GM19238 (cell line): ENCODE measurements around the gene SMCO4.
A peak's percentile ranks its signal among the peaks of the same experiment; 100 is the strongest.
"Not testable (repeated sequence)": the region's sequence is repeated elsewhere in the genome, so short reads cannot be mapped to it uniquely, and the experiment has no call there.

Experiments used
- DNase-seq: peaks from one replicate; pipeline ENCODE4 v3.0.0; 2011; ENCODE audit warnings: low spot score; ENCODE audit not compliant: insufficient read length

Gene SMCO4

DNA sequence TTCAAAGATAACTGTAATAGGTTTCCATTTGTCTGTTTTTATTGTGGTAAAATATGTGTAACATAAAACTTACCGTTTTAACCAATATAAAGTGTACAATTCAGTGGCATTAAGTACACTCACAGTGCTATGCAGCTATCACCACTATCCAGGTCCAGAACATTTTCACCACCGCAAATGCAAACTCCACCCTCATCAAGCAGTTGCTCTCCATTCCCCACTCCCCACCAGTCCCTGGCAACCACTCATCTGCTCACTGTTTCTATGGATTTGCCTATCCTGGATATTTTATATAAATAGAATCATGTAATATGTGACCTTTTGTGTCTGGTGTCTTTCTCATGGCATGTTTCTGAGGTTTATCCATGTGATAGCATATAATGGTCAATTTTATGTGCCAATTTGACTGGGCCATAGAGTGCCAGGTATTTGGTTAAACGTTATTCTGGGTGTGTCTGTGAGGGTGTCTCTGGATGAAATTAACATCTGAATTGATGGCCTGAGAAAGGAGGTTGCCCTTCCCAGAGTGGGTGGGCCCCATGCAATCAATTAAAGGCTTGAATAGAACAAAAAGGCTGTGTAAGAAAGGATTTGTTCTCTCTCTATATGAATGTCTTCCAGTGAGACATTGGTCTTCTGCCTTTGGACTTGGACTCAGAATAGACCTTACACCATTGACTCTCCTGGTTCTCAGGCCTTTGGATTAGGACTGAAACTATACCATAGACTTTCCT lies 17.2 kb upstream of the SMCO4 start:
- DNase-seq, result no peak

DNA sequence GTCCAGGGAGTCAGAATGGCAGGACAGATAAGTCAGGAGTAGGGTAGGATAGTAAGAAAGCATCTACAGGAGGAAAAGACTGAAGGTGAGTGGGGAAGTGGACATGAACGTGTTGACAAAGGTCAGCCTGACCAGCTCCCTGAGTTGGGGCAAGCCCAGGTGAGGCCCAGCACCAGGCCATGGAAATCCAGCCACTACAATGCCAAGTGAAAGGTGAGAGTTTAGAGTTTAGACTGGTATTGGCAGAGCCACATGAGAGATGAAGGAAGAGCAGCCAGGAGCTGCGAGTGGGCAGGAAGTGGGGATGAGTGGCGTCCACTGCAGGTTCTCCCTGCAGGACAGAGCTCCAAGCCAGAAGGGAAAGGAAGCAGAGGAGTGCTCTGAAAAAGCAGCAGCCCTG lies 16.5 kb upstream of the SMCO4 start:
- no peak for DNase-seq

DNA sequence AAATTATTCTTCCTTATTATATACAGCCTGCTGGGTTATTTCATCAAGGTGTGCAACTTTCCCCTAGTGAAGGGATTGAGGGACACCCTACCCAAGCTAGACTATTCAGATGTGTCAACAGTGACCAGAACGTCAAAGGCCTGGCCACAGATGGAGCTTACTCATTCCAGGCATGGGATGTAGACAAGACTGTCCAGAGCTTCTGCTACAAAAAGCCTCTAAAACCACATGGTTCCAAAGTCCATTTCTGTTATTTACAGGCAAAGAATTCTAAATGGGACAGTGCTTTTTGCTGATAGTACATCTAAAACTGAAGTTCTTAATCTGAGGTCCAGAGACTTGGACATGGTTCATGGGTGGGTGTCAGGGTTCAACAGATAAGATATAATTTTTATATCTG lies 9.7 kb upstream of the SMCO4 start:
- DNase-seq, result no peak

DNA sequence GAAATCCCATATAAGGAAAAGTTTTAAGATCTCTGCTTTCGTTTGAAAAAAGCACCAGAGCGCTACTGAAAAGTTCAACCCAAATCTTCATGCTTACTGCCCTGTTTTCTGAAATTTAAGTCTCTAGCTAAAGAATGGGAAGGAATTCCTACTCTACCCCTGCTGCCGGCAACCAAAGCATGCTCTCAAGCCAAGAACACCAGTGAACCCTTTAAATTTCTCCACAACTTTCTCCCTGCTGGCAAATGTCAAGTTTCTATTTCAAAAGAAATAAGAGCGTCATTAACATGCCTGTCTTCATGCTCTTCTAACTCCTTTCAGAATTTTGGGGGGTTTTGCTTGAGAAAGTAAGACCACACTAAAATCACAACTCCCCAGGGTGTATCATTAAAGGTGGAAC lies 6.8 kb upstream of the SMCO4 start:
- no peak for DNase-seq

DNA sequence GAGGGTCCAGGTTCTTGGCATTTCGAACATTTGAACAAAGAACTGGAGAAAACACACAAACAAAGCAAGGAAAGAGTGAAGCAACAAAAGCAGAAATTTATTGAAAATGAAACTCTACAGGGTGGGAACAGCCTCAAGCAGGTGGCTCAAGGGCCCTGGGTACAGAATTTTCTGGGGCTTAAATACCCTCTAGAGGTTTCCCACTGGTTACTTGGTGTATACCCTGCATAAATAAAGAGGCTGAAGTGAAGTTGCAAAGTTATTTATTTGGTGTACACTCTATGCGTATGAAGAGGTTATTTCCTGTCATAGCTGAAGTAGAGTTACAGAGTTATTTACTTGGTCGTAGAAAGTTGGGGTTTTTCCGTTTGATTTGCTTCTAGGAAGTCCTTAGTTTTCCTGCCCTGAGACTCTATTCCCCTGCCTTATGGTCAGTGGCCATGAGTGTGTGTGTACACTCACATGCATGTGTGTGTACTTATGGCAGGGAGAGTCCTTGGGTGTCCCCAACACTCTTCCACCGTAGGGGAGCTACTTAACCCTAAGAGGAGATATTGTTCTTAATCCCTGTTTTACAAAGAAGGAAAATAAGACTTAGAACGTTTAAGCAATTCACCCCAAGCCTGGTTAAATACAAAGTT lies 5.6 kb upstream of the SMCO4 start:
- no peak for DNase-seq

DNA sequence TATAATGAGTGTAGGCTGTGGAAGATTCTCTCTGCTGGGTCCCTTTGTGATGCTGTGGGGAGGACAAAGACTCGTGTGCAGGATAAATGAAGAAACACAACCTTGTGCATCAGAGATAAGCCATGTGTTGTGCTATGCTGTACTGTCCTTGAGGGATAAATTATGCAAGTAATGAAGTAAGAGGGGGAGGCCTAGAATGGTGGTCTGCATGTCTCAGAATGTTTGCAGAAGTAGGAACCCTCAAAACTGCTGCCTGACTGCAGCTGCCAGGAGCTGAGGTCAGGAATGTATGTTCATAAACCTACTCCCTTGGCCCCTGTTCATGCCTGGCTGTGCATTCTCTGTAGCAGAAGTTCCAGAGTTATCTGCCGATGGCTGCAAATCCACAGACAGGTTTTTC lies 4.6 kb upstream of the SMCO4 start:
- DNase-seq, result no peak

DNA sequence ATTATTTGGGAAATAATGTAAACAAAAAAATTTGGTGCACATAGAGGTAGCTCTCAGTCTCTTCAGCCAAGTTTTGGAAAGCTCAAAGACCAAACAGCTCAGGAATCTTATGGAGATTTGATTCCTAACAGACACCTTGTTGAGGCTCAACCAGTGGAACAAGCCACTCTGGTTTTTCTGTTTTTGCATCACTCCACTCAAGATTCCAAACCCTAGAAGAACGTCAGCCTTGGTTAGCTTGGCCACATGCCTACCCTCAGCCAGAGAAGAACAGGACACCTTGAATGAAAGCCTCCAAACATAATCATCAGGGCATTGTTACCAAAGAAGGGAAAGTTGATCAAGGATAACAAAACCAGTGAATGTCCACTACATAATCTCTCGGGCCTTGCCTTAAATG lies 3.8 kb upstream of the SMCO4 start:
- no peak for DNase-seq

DNA sequence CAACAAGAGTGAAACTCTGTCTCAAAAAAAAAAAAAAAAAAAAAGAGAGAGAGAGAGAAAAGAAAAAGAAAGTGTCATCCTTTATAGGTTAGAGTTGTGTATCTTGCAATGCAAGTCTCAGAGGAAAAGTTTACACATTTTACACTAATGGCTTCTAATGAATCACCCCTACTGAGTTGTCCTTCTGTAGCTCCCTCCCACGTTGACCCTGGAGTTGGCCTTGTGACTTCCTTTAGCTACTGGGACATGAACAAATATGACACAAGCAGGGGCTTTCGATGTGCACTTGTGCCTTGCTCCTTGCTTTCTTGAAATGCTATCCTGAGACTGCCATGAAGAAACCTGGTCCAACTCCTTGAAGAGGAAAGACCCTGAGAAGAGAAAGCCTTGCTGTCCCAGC lies 2.4 kb upstream of the SMCO4 start:
- DNase-seq, result no peak

DNA sequence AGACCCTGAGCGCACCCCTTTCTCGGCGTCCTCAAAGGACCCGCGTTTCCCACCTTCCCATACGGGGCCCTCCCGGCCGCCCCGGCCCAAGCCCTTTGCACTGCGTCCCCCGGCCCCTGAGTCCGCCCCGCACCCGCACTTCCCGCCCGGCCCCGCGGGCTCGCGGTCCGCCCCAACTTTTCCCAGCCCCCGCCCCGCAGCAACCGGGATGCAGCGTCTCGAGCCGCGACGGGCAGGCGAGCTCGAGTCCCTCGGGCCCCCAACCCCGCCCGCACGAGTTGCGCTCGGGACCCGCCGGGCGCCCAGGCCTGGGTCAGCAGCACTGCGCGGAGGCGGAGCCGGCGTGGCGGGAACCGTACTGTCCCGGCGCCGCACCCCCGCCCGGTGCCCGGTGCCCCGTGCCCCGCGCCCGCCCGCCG lies 371 bp downstream of the SMCO4 start:
- no peak for DNase-seq

DNA sequence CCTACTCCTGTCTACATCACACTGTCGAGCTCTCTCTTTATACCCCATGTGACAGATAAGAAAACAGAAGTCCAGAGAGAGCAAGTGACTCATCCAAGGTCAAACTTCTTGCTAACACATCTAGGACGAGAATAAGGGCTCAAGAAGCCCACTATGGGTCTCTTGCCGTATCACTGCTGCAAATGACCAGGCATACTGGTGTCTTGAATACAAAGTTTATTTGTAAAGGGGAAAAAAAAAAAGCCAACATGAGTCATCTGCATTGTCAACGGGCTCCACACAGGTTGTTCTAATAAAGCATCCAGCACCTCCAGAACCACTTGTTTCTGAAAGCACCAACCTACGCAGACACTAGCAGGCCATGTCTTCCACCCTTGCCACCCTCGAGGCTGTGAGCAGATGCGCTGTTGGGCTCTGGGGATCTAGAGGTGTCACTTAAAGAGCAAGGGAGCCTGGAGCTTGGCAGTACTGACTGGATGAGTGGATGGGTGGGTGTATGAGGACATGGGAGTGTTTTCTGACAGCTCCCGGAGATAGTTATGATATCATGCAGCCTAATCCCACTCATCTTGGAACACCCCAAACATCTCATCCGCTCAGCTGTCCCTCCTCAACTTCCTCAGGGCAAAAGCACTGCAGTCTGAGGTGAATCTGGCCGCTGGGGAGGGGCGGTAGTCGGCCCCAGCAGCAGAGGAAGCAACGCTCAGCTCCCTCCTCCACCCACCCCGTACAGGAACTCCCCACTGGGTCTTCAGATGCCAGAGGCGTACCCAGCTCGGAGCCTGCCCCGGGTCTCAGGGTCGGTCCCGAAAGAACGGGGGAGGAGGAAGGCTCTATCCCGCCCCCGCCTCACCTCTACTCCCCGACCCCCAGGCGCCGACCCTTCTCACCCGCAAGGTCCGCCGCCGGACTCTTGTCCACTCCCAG lies 1.0 kb downstream of the SMCO4 start:
- peak; percentile 56 for DNase-seq

DNA sequence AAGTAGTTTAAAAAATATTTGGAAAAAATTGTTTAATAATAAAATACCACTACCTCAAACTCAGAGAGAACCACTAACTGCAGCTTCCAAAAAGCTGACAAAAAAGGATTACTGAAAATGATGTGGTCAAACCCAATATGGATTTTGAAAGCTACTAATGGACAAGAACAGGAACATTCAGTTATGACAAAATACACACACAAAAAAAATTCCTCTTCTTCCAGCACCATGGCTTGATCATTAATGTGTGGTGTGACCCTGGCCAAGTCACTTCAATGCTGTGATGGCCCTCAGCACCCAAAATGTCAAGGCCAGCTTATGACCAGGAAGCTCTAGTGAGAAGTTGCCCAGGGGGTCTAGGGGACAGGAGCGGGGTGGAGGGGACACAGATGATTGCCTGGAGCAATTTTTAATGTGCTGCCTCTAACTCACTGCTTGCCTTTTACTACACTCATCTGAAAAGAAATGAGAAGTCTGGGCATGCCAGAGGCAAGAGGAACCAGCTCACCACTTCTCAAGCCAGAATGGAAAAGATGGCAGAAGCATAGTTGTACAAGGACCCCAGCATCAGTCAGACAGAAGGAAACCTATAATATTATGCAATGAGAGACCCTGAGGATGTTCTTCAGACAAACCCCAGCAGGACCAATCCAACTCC lies 2.2 kb downstream of the SMCO4 start:
- no peak for DNase-seq

DNA sequence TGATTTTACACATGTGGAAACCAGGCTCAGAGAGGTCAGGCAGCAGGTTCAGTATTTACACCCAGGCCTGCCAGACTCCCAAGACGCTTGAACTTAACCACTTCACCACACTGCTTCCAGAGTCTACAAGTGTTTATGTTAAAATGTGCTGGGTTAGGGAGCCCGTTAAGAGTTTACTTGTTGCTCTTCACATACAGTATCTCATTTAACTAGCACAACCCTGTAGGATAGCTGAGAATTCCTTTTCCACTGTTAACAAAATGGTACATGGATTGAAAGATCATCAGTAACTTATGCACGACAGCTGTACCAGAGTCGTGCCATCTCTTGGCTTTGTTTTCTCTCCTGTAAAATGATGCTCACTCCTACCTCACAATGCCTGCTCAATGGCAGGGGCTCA lies 2.9 kb downstream of the SMCO4 start:
- DNase-seq, result no peak

DNA sequence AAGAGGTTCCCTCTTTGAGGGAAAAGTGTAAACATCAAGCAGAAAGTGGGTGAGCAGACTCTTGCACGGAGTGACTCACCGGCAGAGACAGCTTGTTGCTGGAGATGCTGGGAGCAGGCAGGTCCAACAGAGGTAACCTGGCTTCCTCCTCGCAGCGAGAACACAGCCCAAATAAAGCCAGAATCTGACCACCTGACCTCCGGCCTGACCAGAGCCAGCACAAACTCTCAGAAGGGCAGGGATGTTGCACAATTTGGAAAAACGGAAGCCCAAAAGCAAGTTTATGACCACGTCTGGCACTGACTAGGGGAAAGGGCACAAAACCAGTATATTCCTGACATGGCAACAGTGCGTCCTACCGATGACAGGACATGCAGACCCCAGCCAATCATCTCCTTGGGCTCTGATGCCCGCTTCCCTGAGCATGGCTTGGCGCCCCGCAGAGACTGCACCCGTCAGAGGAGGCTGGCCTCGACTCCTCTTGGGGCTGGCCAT lies 5.4 kb downstream of the SMCO4 start:
- DNase-seq, result no peak

DNA sequence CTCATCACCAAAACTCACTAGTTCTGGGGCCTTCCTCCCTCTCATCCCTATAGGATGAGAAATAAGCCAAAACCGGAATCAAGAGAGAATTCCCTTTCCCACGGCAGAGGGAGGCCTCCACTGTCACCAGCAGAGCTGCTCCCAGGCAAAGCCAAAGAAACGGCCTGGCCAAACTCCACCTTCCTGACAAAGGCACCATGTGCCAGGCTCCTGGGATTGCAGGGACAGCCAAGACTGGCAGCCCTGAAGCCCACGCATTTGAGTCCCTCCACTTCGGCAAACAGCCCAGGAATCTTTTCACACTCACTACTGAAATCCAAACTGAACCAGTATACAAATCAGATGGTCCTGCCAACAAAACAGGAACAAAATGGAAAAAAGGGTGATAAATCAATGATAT lies 6.1 kb downstream of the SMCO4 start:
- no peak for DNase-seq

DNA sequence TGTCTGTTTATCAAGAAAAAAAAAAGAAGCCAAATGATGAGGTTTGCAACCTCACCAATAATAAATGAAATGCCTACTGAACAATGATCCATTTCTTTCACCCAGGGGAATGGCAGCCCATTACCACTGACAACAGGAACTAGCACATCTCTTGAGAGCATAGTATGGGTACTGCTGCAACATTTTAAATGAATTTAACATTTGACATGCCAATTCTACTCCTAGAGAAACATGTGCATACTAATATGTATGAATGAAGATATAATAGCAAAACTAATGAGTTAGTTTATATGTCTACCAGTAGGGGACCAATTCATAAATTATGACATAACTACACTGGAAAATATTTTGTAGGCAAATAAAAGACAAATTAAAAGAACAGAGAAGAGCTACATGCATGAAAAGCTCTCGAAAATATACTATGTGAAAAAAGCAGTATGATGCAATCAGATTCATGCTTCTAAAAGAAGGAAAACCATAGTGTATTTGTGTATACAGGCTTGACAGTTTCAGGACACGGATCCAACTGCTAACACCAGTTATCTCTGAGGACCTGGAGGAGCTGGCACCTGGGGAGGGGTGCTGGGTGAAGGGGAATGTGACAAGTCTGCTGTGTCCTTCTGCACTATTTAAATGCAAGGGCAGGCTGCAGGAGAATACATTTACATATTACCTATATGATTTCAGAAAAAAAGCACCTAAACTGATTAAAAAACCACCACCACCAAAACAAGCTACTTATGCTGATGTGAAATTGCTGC lies 6.9 kb downstream of the SMCO4 start:
- DNase-seq, result no peak

DNA sequence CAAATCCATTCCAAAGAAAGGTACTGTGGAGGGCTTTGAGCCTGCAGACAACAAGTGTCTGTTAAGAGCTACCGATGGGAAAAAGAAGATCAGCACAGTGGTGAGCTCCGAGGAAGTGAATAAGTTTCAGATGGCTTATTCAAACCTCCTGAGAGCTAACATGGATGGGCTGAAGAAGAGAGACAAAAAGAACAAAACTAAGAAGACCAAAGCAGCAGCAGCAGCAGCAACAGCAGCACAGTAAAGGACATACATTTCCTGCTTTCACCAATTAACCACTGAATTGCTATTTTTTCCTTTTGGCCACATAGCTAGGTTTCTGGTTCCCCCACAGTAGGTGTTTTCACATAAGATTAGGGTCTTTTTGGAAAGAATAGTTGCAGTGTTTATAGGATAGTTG lies 7.6 kb downstream of the SMCO4 start:
- DNase-seq, result not testable (repeated sequence)

DNA sequence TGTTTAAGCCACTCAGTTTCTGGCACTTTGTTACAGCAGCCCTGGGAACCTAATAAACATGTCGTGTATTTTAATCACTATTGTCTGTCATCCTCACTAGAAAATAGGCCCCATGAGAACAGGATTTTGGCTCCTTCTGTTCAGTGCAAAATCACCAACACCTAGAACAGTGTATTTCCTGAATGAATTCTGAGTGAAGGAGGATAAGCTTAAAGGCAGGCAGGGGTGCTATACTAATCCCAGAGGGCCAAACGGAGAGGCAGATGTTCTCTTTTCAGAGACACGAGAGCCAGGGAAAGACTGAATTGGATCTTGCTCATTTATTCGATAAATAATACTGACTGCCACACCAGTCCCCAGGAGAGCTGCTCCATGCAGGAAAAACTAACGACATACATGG lies 10.4 kb downstream of the SMCO4 start:
- no peak for DNase-seq

DNA sequence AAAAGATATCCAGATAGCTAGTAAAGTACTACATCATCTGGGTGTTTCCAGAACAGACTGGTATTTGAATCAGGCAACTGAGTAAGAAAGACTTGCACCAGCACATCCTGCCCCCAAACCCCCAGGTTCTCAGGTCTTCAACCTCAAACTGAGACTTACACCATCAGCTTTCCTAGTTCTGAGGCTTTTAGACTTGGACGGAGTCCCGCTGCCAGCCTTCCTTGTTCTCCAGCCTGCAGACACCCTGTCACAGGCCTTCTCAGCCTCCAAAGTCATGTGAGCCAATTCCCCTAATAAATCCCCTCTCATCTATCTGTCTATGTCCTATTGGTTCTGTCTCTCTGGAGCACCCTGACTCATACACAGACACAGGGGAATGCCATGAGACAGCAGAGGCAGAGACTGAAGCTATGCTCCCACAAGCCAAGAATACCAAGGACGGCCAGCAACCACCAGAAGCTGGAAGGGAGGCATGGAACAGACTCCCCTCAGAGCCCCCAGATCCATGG lies 10.9 kb downstream of the SMCO4 start:
- no peak for DNase-seq

DNA sequence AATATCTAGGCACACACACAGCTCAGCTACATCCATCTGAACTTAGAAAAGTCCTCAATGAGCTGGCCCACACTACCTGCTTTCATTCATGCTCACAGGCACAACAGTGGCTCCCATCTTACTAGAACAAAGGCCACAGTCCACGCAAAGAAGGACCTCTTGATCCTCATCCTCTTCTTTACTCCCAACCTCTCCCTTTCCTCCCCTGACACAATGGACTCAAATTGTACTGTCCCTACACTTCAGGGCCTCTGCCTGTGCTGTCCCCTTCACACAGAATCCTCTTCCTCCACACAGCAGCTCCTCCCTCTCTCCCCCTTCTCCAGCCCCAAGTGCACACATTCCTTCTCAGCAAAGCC lies 12.7 kb downstream of the SMCO4 start:
- no peak for DNase-seq

DNA sequence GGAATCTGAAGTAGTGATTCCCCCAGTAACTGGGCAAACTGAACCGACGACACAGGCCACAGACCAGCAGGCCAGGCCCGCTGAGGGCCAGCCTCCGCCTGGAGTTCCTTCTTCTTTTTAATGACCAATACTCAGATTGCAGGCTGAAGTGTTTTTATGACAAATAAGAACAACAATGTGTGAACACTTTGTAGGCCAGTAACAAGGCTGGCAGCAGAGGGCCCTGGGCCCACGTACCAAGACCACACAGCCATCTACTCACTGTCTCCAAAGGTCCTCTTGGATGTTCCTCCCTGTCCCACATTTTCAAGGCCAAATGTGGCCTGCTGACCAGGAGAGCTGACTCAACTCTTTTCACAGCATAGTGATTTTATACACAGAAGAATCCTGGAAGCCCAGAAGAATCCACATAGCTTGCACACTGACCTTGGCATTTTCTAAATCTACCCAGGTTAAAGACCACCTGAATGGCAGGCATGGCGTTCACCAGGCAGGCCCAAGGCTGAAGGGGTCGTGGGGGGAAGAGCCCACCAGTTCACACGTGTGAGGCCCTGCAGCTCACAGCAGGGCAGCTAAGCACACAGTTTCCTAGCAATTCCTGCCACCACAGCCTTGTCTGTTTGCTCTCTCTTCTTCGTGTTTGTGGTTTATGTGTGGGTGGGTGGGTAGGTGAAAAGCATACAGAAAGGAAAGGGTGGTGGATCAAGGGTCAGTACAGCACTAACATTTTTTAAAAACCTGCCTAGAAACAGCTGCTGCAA lies 13.3 kb downstream of the SMCO4 start:
- no peak for DNase-seq
